H54 (cell line): ENCODE results near the gene BTBD6.

ENCODE experiments used
- DNase-seq: peaks from one replicate; pipeline ENCODE4 v3.0.0; 2011; ENCODE audit warnings: low spot score, mixed read lengths; ENCODE audit not compliant: insufficient read length
- FAIRE-seq: peaks from 3 replicates; lab custom pipeline; 2011; peaks lifted over from hg19 to GRCh38; lab: Jason Lieb, UNC
- POLR2A ChIP-seq: IDR thresholded peaks from 2 replicates; pipeline ENCODE4 v1.6.1; 2011; ENCODE audit warnings: low read depth, mild to moderate bottlenecking, low read length

Gene BTBD6

DNA sequence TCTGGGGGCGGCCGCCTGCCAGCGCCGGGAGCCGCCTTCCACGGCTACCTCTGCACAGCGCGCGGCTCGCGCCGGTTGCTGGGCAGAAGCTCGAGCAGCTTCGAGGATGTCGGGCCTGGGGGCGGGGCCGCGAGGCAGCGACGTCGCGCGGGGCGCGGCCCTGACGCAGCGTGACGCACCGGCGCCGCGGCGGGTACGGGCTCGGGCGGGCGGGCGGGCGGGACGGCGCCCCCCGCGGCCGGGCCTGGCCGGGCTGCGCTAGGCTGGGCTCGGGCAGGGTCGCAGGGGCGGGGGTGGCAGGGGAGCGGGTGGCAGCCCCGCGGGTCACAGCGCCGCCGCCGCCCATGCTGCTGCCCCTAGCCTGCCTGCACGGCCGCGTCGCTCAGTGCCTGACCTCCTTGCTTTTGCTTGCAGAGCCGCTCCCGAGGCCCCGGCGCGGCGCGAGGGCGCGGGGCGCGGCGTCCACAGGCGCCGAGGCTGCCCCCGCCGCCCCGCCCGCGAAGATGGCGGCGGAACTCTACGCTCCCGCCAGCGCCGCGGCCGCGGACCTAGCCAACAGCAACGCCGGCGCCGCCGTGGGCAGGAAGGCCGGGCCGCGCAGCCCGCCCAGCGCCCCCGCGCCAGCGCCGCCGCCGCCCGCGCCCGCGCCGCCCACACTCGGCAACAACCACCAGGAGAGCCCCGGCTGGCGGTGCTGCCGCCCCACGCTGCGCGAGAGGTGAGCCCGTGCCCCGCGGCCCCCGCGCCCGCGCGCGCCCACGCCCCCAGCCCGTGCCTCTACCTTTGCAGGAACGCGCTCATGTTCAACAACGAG, at the start of gene BTBD6:
Gene BTBD6 (plus strand): TSS at position 166 of the 814 bp plus-strand sequence. CDS start 179 bp downstream, at position 345.
- TF ChIP-seq POLR2A, result 0 out of 2 replicates have a peak, but pooled peaks have one; percentile 30
- DNase-seq (peak; percentile 98), FAIRE-seq (no peak)

- no peak for FAIRE-seq
These were observed 49.7 kb upstream of the BTBD6 start for GRCh38 chr14:105198588-105198987.

DNA sequence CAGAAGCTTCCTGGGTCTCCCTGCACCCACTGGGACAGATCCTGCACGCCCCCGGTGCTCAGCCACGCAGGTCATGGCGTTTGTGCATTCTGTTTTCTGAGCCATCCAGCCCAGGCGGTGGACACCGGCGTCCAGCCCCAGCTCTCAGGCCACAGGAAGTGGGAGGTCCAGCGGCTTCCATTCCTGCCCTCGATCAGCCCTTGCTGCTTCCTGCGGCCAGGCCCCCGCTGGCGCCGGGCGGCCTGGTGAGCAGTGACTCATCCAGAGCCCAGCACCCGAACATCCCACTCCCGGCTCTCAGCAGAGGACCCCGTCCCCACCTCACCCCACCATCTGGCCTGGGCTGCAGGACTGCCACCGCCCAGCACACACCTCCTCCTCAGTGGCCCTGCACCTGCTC, 49.2 kb upstream of the BTBD6 start:
- no peak for TF ChIP-seq POLR2A
- FAIRE-seq, result peak; percentile 91
- peak; percentile 98 for DNase-seq

More at GRCh38 chr14:105198588-105198987, 49.7 kb upstream of the BTBD6 start:
- no peak for TF ChIP-seq POLR2A
- DNase-seq, result no peak

- DNase-seq, result no peak
- no peak for TF ChIP-seq POLR2A
- no peak for FAIRE-seq
These were observed 48.3 kb upstream of the BTBD6 start for GRCh38 chr14:105200074-105200473.

DNA sequence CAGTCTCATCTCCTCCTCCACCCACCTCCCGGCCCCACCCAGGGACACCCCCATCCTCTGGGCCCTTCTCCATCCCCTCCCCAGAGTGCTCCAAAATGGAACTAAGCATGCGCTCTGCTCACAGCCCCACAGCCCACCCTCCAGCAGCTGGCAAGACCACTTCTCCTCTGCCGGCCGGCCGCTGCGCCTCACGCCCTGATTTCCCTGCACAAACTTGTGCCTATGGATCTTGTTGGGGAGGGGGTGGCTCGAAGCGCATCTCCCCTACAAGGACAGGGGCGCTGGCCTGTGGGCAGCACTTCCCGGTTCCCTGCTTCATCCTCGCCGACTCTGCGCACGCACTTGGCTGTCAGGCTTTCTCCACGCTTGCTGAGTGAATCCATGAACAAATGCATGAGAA, 47.7 kb upstream of the BTBD6 start:
- FAIRE-seq (no peak), DNase-seq (no peak)
- no peak for TF ChIP-seq POLR2A

DNA sequence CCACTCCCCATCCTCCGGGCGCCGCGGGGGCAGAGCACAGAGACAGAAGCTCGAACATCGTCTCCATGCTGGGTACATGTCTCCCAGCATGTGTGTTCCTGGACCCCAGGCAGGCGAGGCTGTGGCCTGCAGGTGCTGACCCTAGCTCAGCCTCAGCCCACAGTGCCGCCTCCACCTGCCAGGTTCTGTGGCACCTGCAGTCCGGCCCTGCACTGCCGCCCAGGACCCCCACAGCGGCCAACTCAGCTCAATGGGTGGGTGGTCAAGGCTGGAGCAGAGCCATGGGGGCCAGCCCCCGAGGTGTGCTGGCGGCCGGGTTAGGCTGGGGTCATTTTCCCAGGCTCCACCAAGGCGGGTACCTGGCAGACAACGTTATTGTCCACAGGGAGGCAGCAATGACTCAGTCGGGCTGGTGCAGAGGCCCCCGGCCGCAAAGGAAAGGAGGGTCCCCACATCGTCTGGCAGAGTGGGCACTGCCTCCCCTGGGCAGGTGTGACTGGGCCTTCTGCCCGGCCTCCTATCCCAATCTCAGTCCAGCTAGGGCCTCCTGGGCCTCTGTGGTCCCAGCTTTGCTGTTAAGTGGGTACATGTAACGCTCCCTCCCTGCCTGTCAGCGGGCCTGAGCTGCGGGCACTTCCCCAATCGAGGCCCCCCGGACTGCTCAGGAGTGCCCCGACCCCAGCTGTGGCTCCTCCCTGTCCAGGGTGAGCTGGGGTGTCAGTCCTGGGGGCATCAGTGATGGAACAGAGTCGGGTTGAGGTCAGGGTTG, 47.0 kb upstream of the BTBD6 start:
- no peak for TF ChIP-seq POLR2A
- FAIRE-seq (no peak), DNase-seq (no peak)

GRCh38 chr14:105201925-105202513, 46.3 kb upstream of the BTBD6 start:
- no peak for TF ChIP-seq POLR2A
- no peak for DNase-seq
- no peak for FAIRE-seq

GRCh38 chr14:105203057-105203531, 45.2 kb upstream of the BTBD6 start:
- DNase-seq, result peak; percentile 92
- TF ChIP-seq POLR2A, result no peak
- no peak for FAIRE-seq

- DNase-seq, result no peak
- TF ChIP-seq POLR2A, result no peak
- FAIRE-seq, result no peak
These were observed 44.6 kb upstream of the BTBD6 start for GRCh38 chr14:105203701-105204100.

- FAIRE-seq (peak; percentile 97), DNase-seq (peak; percentile 88)
- no peak for TF ChIP-seq POLR2A
These were observed 44.0 kb upstream of the BTBD6 start for GRCh38 chr14:105204206-105204930.

- no peak for DNase-seq
- no peak for TF ChIP-seq POLR2A
- no peak for FAIRE-seq
These were observed 43.2 kb upstream of the BTBD6 start for GRCh38 chr14:105204931-105205672.

GRCh38 chr14:105205673-105206208, 42.6 kb upstream of the BTBD6 start:
- DNase-seq, result no peak

DNA sequence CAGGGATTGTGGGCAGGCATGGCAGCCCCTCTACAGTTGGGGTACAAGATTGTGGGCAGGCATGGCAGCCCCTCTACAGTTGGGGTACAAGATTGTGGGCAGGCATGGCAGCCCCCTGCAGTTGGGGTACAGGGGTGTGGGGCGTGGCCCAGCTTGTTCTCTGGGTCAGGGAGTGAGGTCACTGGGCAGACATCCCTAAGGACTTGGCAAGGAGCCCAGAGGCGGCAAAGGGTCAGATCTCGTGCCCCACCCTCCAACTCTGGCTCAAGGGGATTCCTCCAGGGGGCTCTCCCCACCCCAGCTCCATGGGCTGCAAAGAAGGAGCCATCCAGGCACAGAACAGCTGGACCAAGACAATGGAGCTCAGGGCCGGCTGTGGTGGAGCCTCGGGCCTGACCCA, 41.5 kb upstream of the BTBD6 start:
- no peak for FAIRE-seq
- DNase-seq, result no peak
- no peak for TF ChIP-seq POLR2A

More at GRCh38 chr14:105205673-105206208, 42.6 kb upstream of the BTBD6 start:
- FAIRE-seq, result no peak
- no peak for TF ChIP-seq POLR2A
